ENCODE results near the gene ZNF652.

GRCh38 chr17:49409066-49409465, 47.0 kb upstream of the ZNF652 start:
- TF ChIP-seq CTCF (conservative IDR thresholded peaks at IDR 0.05 in 1 of 2, IDR thresholded peaks at IDR 0.05 in 1 of 2; ENCODE audit: low read depth in 1 of 2, low read length in 2 of 2) (no peak), EZH2 (IDR thresholded peaks at IDR 0.05; ENCODE audit: low read length, missing control alignments) (no peak)
